ENCODE data around the gene TDRD9. TPM values are rescaled to one million over a fixed set of nuclear protein-coding genes. Genes with fewer than 3 reads are reported as not detected.

Gene TDRD9
- polyA plus RNA-seq, 4 donors = 1.5 to 3.0 (median 2.8) TPM

DNA sequence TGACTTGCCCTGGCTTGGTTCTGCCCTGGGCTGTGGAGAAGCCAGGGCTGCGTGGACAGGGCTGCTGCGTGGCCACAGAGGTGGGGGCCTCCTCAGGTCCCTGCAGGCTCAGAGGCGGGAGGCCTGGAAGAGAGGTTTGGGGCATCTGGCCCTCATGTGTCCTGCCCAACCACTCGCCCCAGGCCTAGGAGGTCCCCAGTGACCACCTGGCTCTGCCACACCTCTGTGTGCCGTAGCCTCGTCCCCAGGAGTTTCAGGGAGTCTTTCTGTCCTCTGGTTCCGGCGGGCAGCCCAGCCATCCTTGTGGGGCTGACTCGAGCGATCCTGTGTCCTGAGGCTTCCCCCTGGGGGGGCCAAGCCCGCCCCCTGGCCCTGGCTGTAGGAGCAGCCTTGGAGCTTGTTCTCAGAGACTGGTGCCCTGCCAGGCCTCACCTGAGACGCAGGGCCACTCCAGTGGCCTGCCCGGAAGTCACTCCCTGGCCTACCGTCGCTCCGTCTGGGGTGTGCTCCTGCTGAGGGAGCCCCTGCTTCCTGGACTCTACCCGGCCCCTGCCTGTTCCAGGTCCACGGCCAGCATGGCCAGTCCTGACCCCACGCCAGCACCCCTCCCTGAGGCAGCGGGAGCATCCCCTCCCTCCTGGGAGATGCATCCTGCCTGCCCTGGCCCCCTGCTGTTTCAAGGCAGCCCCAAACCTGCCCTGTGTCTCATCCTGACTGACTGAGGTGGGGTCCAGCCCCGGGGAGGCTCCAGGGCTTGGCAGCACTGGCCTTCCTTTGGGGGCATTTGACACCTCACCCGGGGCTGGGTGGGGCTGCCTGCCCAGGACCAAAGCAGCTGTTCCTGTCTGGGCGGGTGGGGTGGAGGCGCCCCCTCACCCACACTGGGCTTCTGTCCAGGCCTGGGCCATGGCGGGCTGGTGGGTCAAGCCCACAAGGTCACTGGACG lies 171.1 kb downstream of the TDRD9 start:
- DNase-seq (ENCODE audit: low read depth in 4 of 4, low spot score in 2 of 4) = no peak

DNA sequence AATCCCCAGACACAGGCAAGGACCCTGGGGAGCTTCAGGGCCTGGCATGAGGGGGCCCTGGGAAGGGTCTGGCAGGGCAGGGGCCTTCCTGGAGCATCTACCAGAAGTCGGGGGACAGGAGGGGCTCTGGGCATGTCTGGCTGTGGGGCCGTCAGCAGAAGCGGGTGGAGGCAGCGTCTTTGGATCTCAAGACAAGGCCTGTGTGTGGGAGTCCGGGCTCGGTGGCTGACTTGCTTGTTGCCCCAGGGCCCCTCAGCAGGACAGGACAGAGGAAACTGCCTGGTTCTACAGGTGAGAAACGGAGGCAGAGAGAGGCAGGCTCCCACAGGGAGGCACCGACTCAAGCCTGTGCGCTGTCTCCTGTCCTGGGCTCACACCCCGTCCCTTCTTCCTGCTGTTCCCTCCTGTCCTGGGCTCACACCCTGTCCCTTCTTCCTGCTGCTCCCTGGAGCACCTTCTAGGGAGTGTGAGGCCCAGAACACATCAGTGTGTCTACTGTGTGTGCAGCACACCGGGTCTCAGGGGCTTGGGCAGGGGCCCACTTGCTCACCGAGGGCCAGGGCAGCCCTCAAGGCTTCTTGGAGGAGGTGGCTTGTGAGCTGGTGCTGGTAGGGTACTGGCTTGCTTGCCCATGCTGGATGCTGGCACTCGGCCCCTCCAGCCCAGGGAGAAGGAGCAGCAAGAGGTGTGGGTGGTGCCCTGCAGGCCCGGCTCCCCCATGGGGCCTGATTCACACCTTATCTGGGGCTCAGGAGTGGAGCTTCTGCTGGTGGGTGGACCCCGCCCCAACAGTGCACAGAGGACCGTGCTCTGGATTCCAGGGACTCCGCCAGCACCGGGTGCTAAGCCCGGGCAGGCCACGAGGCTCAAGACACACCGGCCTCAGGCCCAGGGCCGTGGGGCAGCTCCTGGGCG lies 172.2 kb downstream of the TDRD9 start:
- no peak for DNase-seq (ENCODE audit: low read depth in 4 of 4, low spot score in 2 of 4)

GRCh38 chr14:104101086-104101621 lies 172.9 kb downstream of the TDRD9 start:
- no peak for DNase-seq (ENCODE audit: low read depth in 4 of 4, low spot score in 2 of 4)

DNA sequence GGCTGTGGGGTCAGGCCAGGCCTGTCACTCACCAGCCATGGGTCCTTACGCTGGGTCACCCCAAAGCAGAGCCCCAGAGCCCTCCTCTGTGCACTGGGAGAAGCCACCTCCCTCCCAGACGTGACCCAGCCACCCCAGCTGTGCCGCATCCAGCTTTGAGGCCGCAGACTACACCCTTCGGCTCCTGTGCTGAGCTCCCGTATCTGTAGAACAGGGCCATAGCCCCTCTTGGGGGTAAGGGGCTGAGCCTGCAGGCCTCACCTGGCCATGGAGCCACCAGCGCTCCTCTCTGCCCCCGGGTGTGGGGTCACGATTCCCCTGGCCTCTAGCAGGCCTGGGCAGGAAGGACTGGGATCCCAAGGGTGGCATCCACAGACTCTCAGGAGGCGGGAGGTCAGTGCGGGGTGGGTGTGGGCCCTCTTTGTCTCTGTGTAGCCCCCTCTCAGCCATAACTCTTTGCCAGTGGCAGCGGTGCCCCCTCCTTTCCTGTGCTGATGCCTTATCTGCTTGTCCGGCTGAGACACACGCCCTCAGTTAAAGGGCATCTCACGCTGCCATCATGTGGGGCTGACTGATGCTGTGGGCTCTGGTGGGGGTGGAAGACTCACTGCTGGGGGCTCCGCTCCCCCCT lies 173.5 kb downstream of the TDRD9 start:
- DNase-seq (ENCODE audit: low read depth in 4 of 4, low spot score in 2 of 4) = no peak

Other genes with a start within 250 kb of the TDRD9 start
- gene XRCC3, start 213.0 kb upstream of the TDRD9 start, polyA plus RNA-seq (ENCODE audit: insufficient read length in 4 of 4) = 10 to 100 TPM; 12.2 to 25.0 (median 17.6) TPM
- gene ZFYVE21, start 212.6 kb upstream of the TDRD9 start, polyA plus RNA-seq (ENCODE audit: insufficient read length in 4 of 4) = 10 to 100 TPM; 49.0 to 59.6 (median 59.0) TPM
- gene PPP1R13B, start 80.9 kb upstream of the TDRD9 start, polyA plus RNA-seq (ENCODE audit: insufficient read length in 4 of 4) = 10 to 100 TPM; 26.0 to 41.4 (median 33.3) TPM
- not detected for gene RD3L, start 14.1 kb downstream of the TDRD9 start, polyA plus RNA-seq (ENCODE audit: insufficient read length in 4 of 4)
- gene ASPG, start 157.2 kb downstream of the TDRD9 start, polyA plus RNA-seq (ENCODE audit: insufficient read length in 4 of 4) = 10 to 100 TPM; 13.0 to 17.1 (median 15.7) TPM
- 10 to 100 TPM; 10.6 to 21.4 (median 12.5) TPM for gene KIF26A, start 210.1 kb downstream of the TDRD9 start, polyA plus RNA-seq (ENCODE audit: insufficient read length in 4 of 4)

Measured in left renal cortex interstitium (tissue), 4 donors.